H4 (cell line): ENCODE results near the gene RAMACL. TPM values are rescaled to one million over a fixed set of nuclear protein-coding genes. Genes with fewer than 3 reads are reported as not detected.
"Not testable (repeated sequence)": the region's sequence is repeated elsewhere in the genome, so short reads cannot be mapped to it uniquely, and the experiment has no call there.

ENCODE experiments used
- DNase-seq: peaks from one replicate; pipeline ENCODE4 v3.0.0-alpha.2; 2015; ENCODE audit warnings: low spot score
- total RNA-seq: library from RNA; depleted of rRNA; stranded (reverse); fragments of >200 nt; shearing (Covaris generic); gene quantifications from 2 replicates; pipeline ENCODE4 v1.2.3, GENCODE V29; 2014

The RAMACL gene
- total RNA-seq, 1 experiment from 2014 or later: 0.04 TPM

DNA sequence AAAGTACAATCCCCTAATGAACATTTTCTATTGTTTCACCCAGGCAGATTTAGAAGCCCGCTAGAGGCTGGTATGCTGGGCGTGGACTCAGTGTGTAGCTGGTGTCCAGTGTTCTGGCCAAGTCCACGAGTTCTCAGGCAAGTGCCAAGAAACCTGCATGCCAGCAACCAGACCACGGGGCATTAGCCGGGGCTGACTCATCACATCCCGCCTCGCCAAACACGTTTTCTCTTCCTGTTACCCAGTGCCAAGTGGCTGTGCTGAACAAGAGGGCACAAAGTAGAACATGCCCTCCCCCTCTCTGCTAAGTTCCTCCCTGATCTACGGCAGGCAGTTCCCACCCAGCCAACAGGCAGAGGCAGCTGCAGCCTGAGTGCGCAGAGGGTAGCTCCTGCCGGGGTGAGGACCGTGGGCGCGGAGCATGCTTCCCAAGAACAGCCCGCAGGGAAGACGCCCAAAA lies 29.6 kb downstream of the RAMACL start:
- peak; percentile 96 for DNase-seq

DNA sequence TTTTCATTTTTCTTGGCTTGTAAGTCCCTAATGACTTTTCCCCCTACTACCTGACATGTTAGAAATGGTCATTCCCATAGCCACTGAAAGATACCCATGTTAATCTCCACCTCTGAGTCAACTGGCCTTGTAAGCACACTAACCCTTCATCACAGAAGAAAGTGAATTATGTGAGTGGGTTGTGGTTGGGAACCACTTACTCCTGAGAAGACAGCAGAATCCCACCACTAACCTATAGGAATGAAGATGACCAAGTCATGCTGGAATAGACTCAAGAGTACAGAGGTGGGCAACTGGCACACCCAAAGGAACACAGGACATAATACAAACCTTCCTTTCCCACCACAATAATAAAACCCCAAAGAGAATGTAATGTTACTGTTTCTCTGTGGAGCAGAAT lies 30.1 kb downstream of the RAMACL start:
- no peak for DNase-seq

DNA sequence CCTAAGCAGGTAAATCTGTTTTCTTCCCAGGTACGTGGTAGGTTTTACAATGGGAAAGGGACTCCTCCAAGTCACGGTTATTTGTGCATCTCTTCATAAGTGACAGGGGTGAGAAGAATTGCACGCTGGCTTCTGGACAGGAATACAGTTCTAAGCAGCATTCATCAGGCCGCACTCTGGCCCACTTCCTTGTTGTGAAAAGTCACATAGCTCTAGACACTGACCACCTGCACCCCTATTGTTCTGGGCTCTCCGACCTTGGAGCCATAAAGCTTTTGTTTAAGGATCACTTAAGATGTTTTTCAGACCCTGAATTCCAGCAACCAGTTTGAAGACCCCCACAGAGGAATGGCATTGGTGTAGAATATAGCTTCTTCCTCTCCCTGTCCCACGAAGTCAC lies 31.4 kb downstream of the RAMACL start:
- DNase-seq: no peak

DNA sequence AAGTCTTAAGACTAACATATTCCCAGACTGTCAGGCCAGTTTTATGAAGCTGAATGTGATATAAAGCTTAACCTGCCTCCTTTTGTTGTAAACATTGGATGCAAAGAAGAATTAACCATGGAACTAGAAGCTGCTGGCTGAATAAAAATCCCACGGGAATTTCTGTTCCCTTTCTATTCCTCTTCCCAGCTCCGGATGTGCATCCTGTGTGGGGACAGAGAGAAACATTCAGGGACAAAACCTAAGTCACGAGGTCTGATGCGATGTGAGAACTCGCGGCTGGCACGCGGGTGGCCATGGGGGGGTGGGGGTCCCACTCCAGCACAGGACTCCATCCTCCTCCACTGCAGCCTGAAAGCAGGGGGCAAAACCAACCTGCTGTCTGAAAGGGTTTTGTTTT lies 32.2 kb downstream of the RAMACL start:
- no peak for DNase-seq

DNA sequence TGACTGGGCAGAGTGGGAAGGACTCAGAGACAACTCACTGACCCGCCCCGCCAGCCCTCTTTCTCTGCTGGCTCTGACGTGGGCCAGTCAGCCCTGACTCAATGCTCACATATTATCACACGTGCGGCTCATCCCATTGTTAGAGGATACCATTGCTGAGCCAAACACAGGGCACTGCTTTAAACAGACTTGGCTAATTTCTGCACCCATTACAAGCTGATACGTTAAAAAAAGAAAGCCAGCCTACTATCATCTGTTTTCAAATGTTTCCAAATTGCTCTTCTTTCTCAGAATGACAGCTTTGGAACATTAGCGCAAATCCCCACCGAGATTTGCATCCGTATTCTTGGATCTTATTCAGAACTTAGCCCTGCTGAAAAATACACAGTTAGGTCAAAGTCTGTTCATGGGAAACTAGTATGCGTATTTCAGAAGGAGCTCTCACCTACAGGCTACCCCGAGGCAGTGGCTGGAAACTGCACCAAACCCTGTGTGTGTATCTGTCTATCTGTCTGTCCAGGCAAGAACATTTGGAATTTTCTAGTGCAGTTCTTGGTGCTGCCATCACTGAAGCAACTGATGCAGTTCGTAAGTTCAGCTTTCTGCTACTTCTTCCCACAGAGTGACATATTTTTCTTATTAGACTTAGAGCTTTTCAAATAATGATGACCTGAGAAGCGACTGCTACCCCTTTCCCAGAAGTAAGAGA lies 32.8 kb downstream of the RAMACL start:
- no peak for DNase-seq

DNA sequence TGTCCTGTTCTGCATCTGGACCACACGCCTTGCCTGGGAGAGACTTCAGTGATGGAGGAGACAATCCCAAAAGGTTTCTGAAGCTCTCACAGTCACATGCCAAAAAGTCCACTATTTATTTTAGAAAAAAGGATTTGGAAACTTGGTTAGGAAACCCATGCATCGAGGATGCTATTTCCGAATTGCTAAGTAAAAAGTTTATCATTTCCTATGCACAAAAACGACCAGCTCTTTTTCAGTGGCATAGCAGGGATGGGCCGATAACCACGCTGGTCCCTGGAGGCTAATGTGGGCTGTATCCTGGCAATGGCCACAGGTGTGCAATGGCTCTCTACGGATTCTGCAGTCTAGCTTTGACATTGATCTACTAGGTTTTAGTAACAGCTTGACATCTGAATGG lies 33.9 kb downstream of the RAMACL start:
- DNase-seq: no peak

DNA sequence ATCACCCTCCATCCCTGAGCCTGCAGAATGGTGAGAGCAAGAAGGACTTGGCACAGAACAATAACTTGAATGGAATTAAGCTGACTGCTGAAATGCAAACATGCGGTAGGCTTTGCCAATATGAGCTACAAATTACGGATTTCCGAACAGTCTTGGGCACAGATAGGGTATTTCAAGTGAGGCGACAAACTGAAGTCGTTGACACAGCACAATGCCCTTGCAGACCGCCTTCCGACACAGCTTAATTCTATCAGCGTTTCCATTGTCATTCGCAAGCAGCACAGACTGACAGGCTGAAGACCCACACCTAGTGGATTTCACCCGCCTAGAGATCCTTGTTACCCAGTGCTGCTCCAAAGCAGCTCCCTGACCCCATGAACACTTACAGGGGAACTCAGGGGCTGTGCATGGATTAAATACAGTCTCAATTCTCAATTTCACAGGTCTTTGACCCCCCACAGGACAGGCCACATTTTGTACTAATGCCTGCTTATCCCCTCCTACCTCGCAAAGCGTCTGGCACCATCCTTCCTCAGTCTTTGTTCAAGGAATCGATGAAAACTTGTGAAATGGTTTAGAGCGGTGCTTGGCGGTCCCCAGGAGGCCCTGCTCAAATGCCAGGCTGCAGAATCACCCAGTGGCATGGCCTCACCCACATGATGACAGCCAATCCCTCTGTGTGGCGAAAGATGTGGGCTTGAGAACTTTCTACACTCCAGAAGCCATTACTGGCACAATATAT lies 34.6 kb downstream of the RAMACL start:
- DNase-seq: no peak

DNA sequence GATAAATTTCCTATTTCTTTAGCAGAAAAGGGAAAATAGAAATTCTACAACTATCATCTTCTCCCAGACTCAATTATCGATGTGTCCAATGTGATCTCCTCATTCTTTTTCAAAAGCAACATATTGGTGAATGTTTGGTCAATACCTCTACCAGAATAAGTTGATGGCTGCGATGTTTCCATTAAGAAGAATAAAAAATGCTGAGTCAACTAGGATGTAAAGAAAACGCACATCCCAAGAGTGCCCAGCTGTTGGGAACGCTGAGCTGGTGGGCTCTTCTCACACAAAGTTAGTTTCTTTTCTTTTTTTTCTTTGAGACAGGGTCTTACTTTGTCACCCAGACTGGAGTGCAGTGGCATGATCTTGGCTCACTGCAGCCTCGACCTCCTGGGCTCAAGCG lies 39.8 kb downstream of the RAMACL start:
- DNase-seq: no peak

DNA sequence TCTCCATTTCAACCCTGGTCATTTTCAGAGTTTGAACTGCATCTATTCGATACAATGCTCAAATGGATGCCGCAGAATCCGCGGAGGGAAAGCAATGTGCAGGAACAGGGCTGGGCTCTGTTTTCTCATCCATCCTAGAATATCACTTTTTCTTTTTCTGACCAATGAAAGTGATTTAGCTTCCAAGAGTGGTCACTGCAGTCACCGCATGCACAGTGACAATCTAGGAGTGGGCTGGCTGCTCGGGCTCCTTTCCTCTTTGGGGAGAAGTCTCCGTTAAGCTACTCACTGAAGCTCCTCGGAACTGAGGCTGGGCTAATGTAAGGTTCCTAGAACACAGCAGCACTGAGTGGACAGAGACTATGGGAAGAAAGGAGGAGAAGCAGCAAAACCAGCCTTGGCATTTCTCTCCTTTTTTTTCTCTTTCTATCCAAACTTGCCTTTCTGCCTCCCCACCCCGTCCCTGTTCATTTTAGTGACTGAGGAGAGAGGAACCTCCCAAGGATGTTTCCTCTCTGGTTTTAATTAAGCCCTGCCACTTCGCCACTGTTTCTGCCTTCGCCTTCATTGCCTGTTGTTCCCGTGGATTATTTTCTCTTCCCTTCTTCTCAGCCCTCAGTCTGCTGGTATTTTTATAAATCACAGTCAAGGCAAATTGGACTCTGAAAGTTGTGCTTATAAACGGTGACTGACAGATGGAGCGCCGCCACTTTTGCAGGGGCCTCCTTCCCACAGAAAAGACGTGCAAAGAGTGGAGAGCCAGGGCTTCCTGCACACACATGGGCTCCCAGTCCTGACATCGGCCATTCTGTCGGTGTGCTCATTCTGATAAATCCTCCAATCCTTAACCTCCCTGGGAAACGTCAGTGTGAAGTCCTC lies 41.1 kb downstream of the RAMACL start:
- DNase-seq: no peak

DNA sequence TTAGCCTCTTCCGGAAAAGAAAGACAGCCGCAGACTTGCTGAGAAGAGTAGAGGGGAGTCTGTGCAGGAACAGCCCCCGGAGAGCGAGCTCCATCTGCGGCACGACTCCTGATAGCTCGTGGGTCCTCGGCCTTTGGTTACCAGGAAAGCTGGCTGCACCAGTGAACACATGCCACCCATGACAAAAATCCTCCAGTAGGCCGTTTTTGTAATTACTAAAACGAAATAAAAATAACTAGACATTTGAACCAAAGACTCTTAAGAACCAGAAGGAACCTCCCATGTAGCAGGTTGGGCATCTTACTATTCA lies 42.2 kb downstream of the RAMACL start:
- DNase-seq: no peak

DNA sequence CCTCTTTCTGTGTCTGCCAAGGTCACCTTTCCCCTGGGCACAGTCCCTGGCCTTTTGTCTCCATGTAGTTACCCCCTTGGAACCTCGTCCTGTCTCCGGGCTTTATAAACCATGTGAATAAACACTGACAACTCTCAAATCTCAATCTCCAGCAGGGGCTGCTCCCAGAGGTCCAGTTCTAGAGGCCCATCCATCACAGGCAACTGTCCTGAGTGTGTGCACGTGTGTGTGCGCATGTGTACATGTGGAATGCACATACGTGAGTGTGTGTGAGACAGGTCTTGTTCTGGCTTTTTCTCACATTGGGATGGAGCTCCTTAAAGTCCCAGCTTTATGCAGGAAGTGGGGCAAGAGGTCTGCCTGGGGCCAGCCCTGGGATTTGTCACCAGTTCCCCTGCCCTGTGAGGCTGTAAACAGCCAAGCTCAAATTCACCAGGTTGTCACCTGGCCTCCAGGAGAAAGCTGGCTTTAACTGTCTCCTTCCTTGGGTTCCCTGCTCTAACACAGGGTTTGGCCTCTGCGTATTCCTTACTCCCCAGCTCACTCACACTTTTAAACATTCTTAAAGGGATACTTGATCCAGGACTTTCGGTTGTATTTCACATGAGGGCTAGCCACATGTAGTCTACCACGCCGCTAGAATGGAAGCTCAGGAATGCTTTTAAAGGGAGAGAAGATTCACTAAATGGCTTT lies 42.7 kb downstream of the RAMACL start:
- no peak for DNase-seq

DNA sequence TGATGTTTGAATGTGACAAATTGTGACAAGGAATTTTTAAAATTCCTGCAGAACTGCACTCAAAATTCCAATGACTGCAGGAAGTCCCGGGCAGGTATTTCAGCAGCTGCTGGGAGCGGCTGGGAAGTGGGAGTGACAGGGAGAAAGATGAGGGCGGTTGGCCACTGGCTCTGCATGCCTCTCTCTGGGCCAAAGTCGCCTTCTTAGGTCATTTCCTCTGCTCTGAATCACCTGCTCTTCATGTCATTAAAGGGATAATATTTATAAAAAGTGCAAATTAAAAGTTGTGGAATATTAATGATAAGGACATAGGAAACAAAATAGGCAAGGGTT lies 43.9 kb downstream of the RAMACL start:
- no peak for DNase-seq

DNA sequence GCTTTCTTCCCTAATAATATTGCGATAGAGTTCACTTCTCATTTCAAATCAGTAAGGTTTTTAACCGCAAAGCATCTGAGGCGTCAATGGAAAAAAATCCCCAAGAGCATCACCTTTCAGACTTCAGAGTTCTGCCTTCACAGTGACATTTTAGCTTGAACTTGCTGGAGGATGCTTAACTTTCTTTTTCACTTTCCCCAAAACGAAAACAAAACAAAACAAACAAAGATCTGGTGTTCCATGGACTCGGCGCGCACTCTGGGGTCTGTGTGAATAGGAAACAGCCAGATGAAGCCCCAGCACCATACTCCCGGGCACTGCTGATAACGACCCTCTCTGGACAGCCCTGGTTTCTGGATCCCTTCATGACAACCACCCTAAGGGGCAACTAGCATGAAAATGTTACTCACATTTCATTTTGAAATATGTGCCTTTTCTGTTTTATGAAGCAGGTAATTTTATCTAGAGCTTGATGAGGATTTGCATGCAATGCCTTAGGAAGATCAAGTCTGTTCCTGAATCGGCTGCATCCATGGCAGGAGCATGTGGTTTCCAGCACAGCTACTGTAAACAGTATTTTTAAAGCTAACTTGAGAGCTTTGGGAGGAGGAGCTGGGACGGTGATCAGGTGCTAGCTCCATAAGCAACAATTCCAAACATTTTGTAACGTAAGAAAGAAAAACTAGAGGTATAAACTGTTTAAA lies 44.5 kb downstream of the RAMACL start:
- DNase-seq: no peak

DNA sequence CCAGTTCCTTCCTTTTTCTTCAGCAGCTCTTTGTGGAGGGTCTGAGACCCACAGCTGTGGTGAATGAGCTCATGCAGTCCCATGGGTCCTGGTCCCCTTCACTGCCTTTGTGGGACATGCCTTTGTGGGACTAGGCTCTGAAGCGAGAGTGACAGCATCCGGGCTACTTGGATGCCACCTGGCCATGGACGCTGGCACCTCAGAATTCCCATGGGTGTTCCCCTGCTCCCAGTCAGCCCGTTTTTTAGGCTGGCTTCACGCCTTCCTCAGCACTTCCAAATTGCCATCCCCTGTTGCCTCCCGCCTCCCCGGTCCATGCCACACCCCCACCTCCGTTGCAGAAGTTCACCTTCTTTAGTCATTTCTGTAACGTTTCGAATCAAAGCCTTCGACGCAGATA lies 45.1 kb downstream of the RAMACL start:
- no peak for DNase-seq

DNA sequence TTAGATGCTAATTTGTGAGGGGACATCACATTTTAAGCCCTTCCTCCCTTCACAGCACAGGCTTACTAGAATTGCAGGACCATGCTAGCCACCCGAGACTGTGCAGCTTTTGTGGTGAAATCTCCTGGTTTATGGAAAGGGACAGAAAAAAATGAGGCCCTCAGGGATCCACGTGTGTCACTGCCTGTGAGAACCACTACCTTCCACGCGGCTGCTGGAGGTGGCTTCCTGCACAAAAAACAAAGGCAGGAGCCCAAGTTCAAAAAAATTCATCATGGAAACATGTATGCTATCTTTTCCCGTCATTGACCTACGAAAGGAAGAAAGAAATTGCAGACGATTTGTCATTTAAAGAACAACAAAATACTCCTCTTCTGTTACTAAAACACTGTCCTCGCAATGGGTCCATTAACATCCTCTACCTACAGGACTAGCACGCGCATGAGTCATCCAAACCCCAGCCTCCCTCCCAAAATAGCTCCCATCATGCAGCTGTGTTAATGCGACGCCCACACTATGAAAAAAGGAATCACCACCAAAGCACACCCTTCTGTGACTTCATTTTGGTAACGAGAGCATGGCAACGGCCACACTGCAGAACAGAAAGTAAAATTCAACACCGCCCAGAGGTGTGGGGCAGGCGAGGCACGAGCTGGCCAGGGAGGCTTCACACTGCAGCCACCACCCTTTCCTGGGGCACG lies 45.7 kb downstream of the RAMACL start:
- peak; percentile 18 for DNase-seq

DNA sequence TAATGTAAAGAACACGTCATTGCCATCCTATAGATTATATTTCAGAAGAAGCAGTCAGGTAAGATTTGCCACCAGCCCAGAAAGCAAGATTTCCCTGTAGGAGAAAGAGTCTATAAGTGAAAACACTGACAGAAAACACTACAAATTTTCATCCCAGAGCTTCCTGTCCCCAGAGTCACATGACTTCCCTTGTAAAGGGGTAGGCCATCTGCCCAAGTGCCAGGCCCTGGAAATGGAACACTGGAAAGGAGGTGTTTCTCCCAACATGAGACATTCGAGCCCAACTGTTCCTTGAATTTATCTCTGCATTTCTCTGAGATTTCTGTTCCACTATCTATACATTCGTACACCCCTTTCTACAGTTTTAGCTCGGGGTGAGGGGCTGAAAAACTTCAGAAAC lies 46.9 kb downstream of the RAMACL start:
- no peak for DNase-seq

DNA sequence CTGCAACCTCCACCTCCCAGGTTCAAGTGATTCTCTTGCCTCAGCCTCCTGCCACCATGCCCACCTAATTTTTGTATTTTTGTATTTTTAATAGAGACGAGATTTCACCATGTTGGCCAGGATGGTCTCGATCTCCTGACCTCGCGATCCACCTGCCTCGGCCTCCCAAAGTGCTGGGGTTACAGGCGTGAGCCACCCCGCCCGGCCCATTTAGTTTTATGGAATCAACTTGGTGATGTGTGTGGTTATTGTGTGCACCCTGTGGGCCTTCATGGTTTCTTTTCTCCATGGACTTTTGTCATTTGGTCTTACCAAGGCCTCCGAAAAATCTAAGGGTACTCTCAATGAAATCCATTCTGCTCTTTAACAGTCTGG lies 47.5 kb downstream of the RAMACL start:
- not testable (repeated sequence) for DNase-seq

DNA sequence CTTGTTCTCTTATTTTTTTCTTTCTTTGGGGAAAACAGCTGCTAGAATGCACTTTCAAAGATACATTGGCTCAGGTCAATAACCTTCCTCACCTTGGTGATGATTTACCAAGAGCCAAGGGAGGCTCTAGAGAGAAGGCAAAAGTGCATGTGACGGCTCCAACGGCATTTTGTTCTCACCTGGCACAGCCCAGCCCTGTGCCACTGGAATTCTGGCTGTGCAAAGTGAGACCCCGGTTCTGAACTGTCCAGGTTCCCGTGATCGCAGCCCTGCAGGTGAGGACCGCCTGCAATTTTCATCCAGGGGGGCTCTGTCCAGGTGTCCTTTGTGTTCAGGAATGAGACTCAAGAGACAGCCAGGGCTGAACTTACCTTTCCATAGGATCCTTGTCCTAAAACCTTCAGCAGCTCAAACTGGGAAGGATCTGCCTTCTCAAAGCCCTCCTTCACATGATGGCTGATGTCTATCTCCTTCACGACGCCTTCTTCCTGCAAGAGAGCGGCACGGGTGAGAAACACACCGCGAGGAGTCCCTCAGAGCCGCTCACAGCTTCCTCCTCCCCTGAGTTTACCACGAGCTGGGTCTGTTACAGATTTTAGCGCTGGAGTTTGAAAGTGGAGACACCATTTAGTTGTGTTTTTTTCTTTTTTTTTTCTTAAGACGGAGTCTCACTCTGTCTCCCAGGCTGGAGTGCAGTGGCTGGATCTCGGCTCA lies 48.0 kb downstream of the RAMACL start:
- DNase-seq: no peak

DNA sequence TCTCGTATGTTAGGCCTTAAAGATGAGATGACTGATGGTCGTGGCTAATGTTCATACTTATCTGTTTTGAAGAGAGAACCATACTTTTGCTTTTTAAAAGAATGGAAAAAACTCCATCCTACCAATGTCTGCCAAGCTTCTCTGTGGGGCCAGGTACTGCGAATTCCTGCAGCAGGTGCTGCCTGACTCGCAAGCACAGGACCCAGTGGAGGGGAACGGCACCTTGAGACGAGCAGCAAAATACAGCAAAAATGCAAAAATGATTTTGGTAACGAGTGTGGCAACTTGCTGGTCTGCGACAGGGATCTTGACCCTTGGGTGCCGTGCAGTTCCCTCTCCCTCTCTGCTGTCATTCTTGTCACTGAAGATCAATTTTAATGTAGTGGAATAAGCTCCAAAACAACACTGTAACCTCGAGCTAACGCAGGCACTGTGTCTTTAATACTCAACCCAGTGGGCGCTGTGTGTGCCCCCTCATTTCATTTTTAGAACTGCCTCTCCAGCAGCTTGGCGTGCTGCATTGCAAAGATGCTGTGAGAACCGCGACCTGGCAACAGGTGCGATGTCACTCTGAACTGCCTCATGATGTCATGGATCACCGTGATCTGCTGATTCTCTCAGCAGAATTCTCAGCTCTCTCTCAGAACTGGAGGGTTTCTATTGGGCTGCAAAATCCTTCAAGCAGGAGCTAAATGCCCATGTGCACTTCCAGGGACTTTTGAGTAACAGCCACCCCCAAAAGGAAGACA lies 51.6 kb downstream of the RAMACL start:
- no peak for DNase-seq
